ENCODE data around the gene DCAF6.

Gene DCAF6

GRCh38 chr1:167929725-167930124 is 6.8 kb upstream of the DCAF6 start:
- H3K27ac ChIP-seq (ENCODE audit: low read depth, low read length), result no peak overlapping the region
- H3K9ac ChIP-seq (ENCODE audit: low read length), result no peak overlapping the region
- no peak for TF ChIP-seq EZH2phosphoT487 (conservative IDR thresholded peaks at IDR 0.05; ENCODE audit: low read length)
- TF ChIP-seq, protein P1, sequence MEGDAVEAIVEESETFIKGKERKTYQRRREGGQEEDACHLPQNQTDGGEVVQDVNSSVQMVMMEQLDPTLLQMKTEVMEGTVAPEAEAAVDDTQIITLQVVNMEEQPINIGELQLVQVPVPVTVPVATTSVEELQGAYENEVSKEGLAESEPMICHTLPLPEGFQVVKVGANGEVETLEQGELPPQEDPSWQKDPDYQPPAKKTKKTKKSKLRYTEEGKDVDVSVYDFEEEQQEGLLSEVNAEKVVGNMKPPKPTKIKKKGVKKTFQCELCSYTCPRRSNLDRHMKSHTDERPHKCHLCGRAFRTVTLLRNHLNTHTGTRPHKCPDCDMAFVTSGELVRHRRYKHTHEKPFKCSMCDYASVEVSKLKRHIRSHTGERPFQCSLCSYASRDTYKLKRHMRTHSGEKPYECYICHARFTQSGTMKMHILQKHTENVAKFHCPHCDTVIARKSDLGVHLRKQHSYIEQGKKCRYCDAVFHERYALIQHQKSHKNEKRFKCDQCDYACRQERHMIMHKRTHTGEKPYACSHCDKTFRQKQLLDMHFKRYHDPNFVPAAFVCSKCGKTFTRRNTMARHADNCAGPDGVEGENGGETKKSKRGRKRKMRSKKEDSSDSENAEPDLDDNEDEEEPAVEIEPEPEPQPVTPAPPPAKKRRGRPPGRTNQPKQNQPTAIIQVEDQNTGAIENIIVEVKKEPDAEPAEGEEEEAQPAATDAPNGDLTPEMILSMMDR (IDR thresholded peaks at IDR 0.05; ENCODE audit: insufficient read depth, low read length, poor library complexity, severe bottlenecking), result no peak
- H3K27me3 ChIP-seq (ENCODE audit: low read length), result no peaks in the 10 kb centered on the region
- no peaks in the 10 kb centered on the region for H3F3A ChIP-seq (ENCODE audit: insufficient read depth)
- no peaks in the 10 kb centered on the region for H3K9me2 ChIP-seq (replicated peaks; ENCODE audit: insufficient read depth, low read length)
- H4K20me1 ChIP-seq (ENCODE audit: low read depth, low read length), result 0 out of 2 replicates have a peak, but pooled peaks cover 2% of the 10 kb centered on the region
- H3K9me3 ChIP-seq (ENCODE audit: insufficient read depth, low read length), result no peaks in the 10 kb centered on the region
- H3K4me3 ChIP-seq (ENCODE audit: insufficient read depth, low read length, poor library complexity, severe bottlenecking), result no peak overlapping the region
- no peak overlapping the region for H2AFZ ChIP-seq (ENCODE audit: low read depth, low read length, severe bottlenecking)
- no peaks in the 10 kb centered on the region for H3K36me3 ChIP-seq (ENCODE audit: low read length)
- H3K4me2 ChIP-seq (ENCODE audit: low read depth, low read length, poor library complexity, severe bottlenecking), result no peak overlapping the region
- H3K79me2 ChIP-seq (ENCODE audit: insufficient read depth, low read length), result peaks cover 16% of the 10 kb centered on the region

DNA sequence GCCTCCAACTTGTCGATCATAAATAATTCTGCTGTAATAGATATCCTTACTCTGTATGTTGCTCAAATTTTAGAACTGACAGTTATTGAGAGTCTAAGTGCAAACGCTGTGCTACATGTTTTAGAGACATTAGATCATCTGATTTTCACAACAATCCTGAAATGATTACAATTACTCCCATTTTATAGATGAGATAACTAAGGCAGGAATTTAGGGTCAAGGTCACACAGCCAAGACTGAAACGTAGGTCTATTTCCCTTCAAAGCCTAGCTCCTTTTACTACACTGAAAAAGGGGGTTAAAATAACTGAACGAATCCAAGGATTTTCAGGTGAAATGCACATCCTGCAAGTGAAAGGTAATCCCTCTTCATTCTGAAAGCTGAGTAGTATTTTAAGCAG is 2.7 kb upstream of the DCAF6 start:
- H3K4me2 ChIP-seq (ENCODE audit: low read depth, low read length, poor library complexity, severe bottlenecking), result peak overlapping the region; percentile 87
- no peak overlapping the region for H3K9ac ChIP-seq (ENCODE audit: low read length)

GRCh38 chr1:167934426-167935215 is 1.9 kb upstream of the DCAF6 start:
- H3K36me3 ChIP-seq (ENCODE audit: low read length), result no peaks in the 10 kb centered on the region
- peaks cover 9% of the 10 kb centered on the region; the same call in 1 of the 2 replicates for H4K20me1 ChIP-seq (ENCODE audit: low read depth, low read length)
- H3K27ac ChIP-seq (ENCODE audit: low read depth, low read length), result no peak overlapping the region
- no peak for TF ChIP-seq EZH2phosphoT487 (conservative IDR thresholded peaks at IDR 0.05; ENCODE audit: low read length)
- TF ChIP-seq, protein P1 (IDR thresholded peaks at IDR 0.05; ENCODE audit: insufficient read depth, low read length, poor library complexity, severe bottlenecking), result no peak
- H3K27me3 ChIP-seq (ENCODE audit: low read length), result no peaks in the 10 kb centered on the region
- peaks cover 49% of the 10 kb centered on the region for H3K79me2 ChIP-seq (ENCODE audit: insufficient read depth, low read length)
- no peaks in the 10 kb centered on the region for H3K9me3 ChIP-seq (ENCODE audit: insufficient read depth, low read length)
- peak overlapping the region; percentile 65 for H3K4me3 ChIP-seq (ENCODE audit: insufficient read depth, low read length, poor library complexity, severe bottlenecking)
- H3K4me2 ChIP-seq (ENCODE audit: low read depth, low read length, poor library complexity, severe bottlenecking), result peak overlapping the region; percentile 87
- no peaks in the 10 kb centered on the region for H3F3A ChIP-seq (ENCODE audit: insufficient read depth)
- peak overlapping the region; percentile 78 for H3K9ac ChIP-seq (ENCODE audit: low read length)
- peak overlapping the region; percentile 91 for H2AFZ ChIP-seq (ENCODE audit: low read depth, low read length, severe bottlenecking)
- no peaks in the 10 kb centered on the region for H3K9me2 ChIP-seq (replicated peaks; ENCODE audit: insufficient read depth, low read length)

More for the DNA sequence above, 2.7 kb upstream of the DCAF6 start:
- TF ChIP-seq, protein P1 (IDR thresholded peaks at IDR 0.05; ENCODE audit: insufficient read depth, low read length, poor library complexity, severe bottlenecking), result no peak
- no peak for TF ChIP-seq EZH2phosphoT487 (conservative IDR thresholded peaks at IDR 0.05; ENCODE audit: low read length)
- Histone ChIP-seq H3K27me3 (ENCODE audit: low read length) (no peaks in the 10 kb centered on the region), H3K79me2 (ENCODE audit: insufficient read depth, low read length) (peaks cover 41% of the 10 kb centered on the region), H3K27ac (ENCODE audit: low read depth, low read length) (no peak overlapping the region), H3F3A (ENCODE audit: insufficient read depth) (no peaks in the 10 kb centered on the region), H3K4me3 (ENCODE audit: insufficient read depth, low read length, poor library complexity, severe bottlenecking) (no peak overlapping the region), H4K20me1 (ENCODE audit: low read depth, low read length) (peaks cover 9% of the 10 kb centered on the region; the same call in 1 of the 2 replicates), H3K36me3 (ENCODE audit: low read length) (no peaks in the 10 kb centered on the region), H2AFZ (ENCODE audit: low read depth, low read length, severe bottlenecking) (no peak overlapping the region), H3K9me3 (ENCODE audit: insufficient read depth, low read length) (no peaks in the 10 kb centered on the region), H3K9me2 (replicated peaks; ENCODE audit: insufficient read depth, low read length) (no peaks in the 10 kb centered on the region)

Data from SU-DHL-6 (cell line).